Measurements from ENCODE around the gene SLC7A9.
"Not testable (repeated sequence)": the region's sequence is repeated elsewhere in the genome, so short reads cannot be mapped to it uniquely, and the experiment has no call there.

Gene SLC7A9

GRCh38 chr19:32886241-32886640 is 16.7 kb upstream of the SLC7A9 start:
- Histone ChIP-seq H3K27ac (ENCODE audit: low read depth, low read length) (no peak overlapping the region), H3K4me1 (ENCODE audit: control insufficient read depth in 5 of 5, insufficient read depth in 5 of 5, low read length in 5 of 5) (no peaks in the 10 kb centered on the region), H3K36me3 (ENCODE audit: control insufficient read depth in 5 of 5, insufficient read depth in 5 of 5, low read length in 5 of 5) (peaks cover 4 to 34% (median 26%) of the 10 kb centered on the region in 5 donors), H3K9ac (ENCODE audit: low read length in 5 of 5) (no peak overlapping the region), H3K4me3 (ENCODE audit: low read depth in 1 of 5, low read length in 5 of 5) (no peak overlapping the region), H3K27me3 (ENCODE audit: control insufficient read depth in 5 of 5, insufficient read depth in 4 of 5, low read length in 5 of 5) (no peaks in the 10 kb centered on the region), H3K9me3 (ENCODE audit: control insufficient read depth in 5 of 5, low read length in 5 of 5) (peaks cover 0 to 7% (median 4%) of the 10 kb centered on the region in 5 donors)

GRCh38 chr19:32885255-32885654 is 15.7 kb upstream of the SLC7A9 start:
- not testable (repeated sequence) for H3K9me3 ChIP-seq (ENCODE audit: control insufficient read depth in 5 of 5, low read length in 5 of 5); H3K27ac ChIP-seq (ENCODE audit: low read depth, low read length); H3K9ac ChIP-seq (ENCODE audit: low read length in 5 of 5); H3K4me3 ChIP-seq (ENCODE audit: low read depth in 1 of 5, low read length in 5 of 5); H3K4me1 ChIP-seq (ENCODE audit: control insufficient read depth in 5 of 5, insufficient read depth in 5 of 5, low read length in 5 of 5); H3K27me3 ChIP-seq (ENCODE audit: control insufficient read depth in 5 of 5, insufficient read depth in 4 of 5, low read length in 5 of 5)
- peaks cover 4 to 24% (median 22%) of the 10 kb centered on the region in 5 donors for H3K36me3 ChIP-seq (ENCODE audit: control insufficient read depth in 5 of 5, insufficient read depth in 5 of 5, low read length in 5 of 5)

GRCh38 chr19:32881766-32882165 is 12.2 kb upstream of the SLC7A9 start:
- Histone ChIP-seq H3K4me1 (ENCODE audit: control insufficient read depth in 5 of 5, insufficient read depth in 5 of 5, low read length in 5 of 5) (no peaks in the 10 kb centered on the region), H3K36me3 (ENCODE audit: control insufficient read depth in 5 of 5, insufficient read depth in 5 of 5, low read length in 5 of 5) (peaks cover 0 to 35% (median 30%) of the 10 kb centered on the region in 5 donors), H3K27ac (ENCODE audit: low read depth, low read length) (no peak overlapping the region), H3K27me3 (ENCODE audit: control insufficient read depth in 5 of 5, insufficient read depth in 4 of 5, low read length in 5 of 5) (no peaks in the 10 kb centered on the region), H3K9ac (ENCODE audit: low read length in 5 of 5) (no peak overlapping the region), H3K4me3 (ENCODE audit: low read depth in 1 of 5, low read length in 5 of 5) (no peak overlapping the region), H3K9me3 (ENCODE audit: control insufficient read depth in 5 of 5, low read length in 5 of 5) (no peaks in the 10 kb centered on the region)

- Histone ChIP-seq H3K4me3 (ENCODE audit: low read depth in 1 of 5, low read length in 5 of 5) (no peak overlapping the region), H3K9ac (ENCODE audit: low read length in 5 of 5) (no peak overlapping the region), H3K27ac (ENCODE audit: low read depth, low read length) (no peak overlapping the region), H3K27me3 (ENCODE audit: control insufficient read depth in 5 of 5, insufficient read depth in 4 of 5, low read length in 5 of 5) (no peaks in the 10 kb centered on the region), H3K9me3 (ENCODE audit: control insufficient read depth in 5 of 5, low read length in 5 of 5) (no peaks in the 10 kb centered on the region), H3K4me1 (ENCODE audit: control insufficient read depth in 5 of 5, insufficient read depth in 5 of 5, low read length in 5 of 5) (no peaks in the 10 kb centered on the region), H3K36me3 (ENCODE audit: control insufficient read depth in 5 of 5, insufficient read depth in 5 of 5, low read length in 5 of 5) (peaks cover 0 to 36% (median 26%) of the 10 kb centered on the region in 5 donors)
Measured at GRCh38 chr19:32880622-32881021, 11.1 kb upstream of the SLC7A9 start.

- Histone ChIP-seq H3K4me3 (ENCODE audit: low read depth in 1 of 5, low read length in 5 of 5) (no peak overlapping the region), H3K9me3 (ENCODE audit: control insufficient read depth in 5 of 5, low read length in 5 of 5) (no peaks in the 10 kb centered on the region), H3K27ac (ENCODE audit: low read depth, low read length) (no peak overlapping the region), H3K4me1 (ENCODE audit: control insufficient read depth in 5 of 5, insufficient read depth in 5 of 5, low read length in 5 of 5) (no peaks in the 10 kb centered on the region), H3K36me3 (ENCODE audit: control insufficient read depth in 5 of 5, insufficient read depth in 5 of 5, low read length in 5 of 5) (peaks cover 0 to 36% (median 26%) of the 10 kb centered on the region in 5 donors), H3K27me3 (ENCODE audit: control insufficient read depth in 5 of 5, insufficient read depth in 4 of 5, low read length in 5 of 5) (no peaks in the 10 kb centered on the region), H3K9ac (ENCODE audit: low read length in 5 of 5) (no peak overlapping the region)
Measured at GRCh38 chr19:32879741-32880140, 10.2 kb upstream of the SLC7A9 start.

- H3K27me3 ChIP-seq (ENCODE audit: control insufficient read depth in 5 of 5, insufficient read depth in 4 of 5, low read length in 5 of 5) = no peaks in the 10 kb centered on the region
- no peaks in the 10 kb centered on the region for H3K4me1 ChIP-seq (ENCODE audit: control insufficient read depth in 5 of 5, insufficient read depth in 5 of 5, low read length in 5 of 5)
- no peak overlapping the region for H3K4me3 ChIP-seq (ENCODE audit: low read depth in 1 of 5, low read length in 5 of 5)
- H3K9me3 ChIP-seq (ENCODE audit: control insufficient read depth in 5 of 5, low read length in 5 of 5) = no peaks in the 10 kb centered on the region
- no peak overlapping the region for H3K9ac ChIP-seq (ENCODE audit: low read length in 5 of 5)
- H3K27ac ChIP-seq (ENCODE audit: low read depth, low read length) = no peak overlapping the region
- peaks cover 0 to 36% (median 26%) of the 10 kb centered on the region in 5 donors for H3K36me3 ChIP-seq (ENCODE audit: control insufficient read depth in 5 of 5, insufficient read depth in 5 of 5, low read length in 5 of 5)
Measured at GRCh38 chr19:32878988-32879387, 9.4 kb upstream of the SLC7A9 start.

GRCh38 chr19:32877977-32878745 is 8.6 kb upstream of the SLC7A9 start:
- H3K27ac ChIP-seq (ENCODE audit: low read depth, low read length) = no peak overlapping the region
- peaks cover 0 to 34% (median 26%) of the 10 kb centered on the region in 5 donors for H3K36me3 ChIP-seq (ENCODE audit: control insufficient read depth in 5 of 5, insufficient read depth in 5 of 5, low read length in 5 of 5)
- H3K4me3 ChIP-seq (ENCODE audit: low read depth in 1 of 5, low read length in 5 of 5) = no peak overlapping the region
- no peaks in the 10 kb centered on the region for H3K4me1 ChIP-seq (ENCODE audit: control insufficient read depth in 5 of 5, insufficient read depth in 5 of 5, low read length in 5 of 5)
- no peak overlapping the region for H3K9ac ChIP-seq (ENCODE audit: low read length in 5 of 5)
- H3K9me3 ChIP-seq (ENCODE audit: control insufficient read depth in 5 of 5, low read length in 5 of 5) = no peaks in the 10 kb centered on the region
- no peaks in the 10 kb centered on the region for H3K27me3 ChIP-seq (ENCODE audit: control insufficient read depth in 5 of 5, insufficient read depth in 4 of 5, low read length in 5 of 5)

- Histone ChIP-seq H3K9ac (ENCODE audit: low read length in 5 of 5) (no peak overlapping the region), H3K36me3 (ENCODE audit: control insufficient read depth in 5 of 5, insufficient read depth in 5 of 5, low read length in 5 of 5) (peaks cover 0 to 34% (median 26%) of the 10 kb centered on the region in 5 donors), H3K27me3 (ENCODE audit: control insufficient read depth in 5 of 5, insufficient read depth in 4 of 5, low read length in 5 of 5) (no peaks in the 10 kb centered on the region), H3K4me1 (ENCODE audit: control insufficient read depth in 5 of 5, insufficient read depth in 5 of 5, low read length in 5 of 5) (no peaks in the 10 kb centered on the region), H3K4me3 (ENCODE audit: low read depth in 1 of 5, low read length in 5 of 5) (no peak overlapping the region), H3K27ac (ENCODE audit: low read depth, low read length) (no peak overlapping the region), H3K9me3 (ENCODE audit: control insufficient read depth in 5 of 5, low read length in 5 of 5) (no peaks in the 10 kb centered on the region)
Measured at GRCh38 chr19:32877323-32877912, 7.9 kb upstream of the SLC7A9 start.

- no peaks in the 10 kb centered on the region for H3K4me1 ChIP-seq (ENCODE audit: control insufficient read depth in 5 of 5, insufficient read depth in 5 of 5, low read length in 5 of 5)
- H3K4me3 ChIP-seq (ENCODE audit: low read depth in 1 of 5, low read length in 5 of 5) = no peak overlapping the region
- H3K36me3 ChIP-seq (ENCODE audit: control insufficient read depth in 5 of 5, insufficient read depth in 5 of 5, low read length in 5 of 5) = peaks cover 0 to 33% (median 25%) of the 10 kb centered on the region in 5 donors
- no peak overlapping the region for H3K9ac ChIP-seq (ENCODE audit: low read length in 5 of 5)
- no peaks in the 10 kb centered on the region for H3K27me3 ChIP-seq (ENCODE audit: control insufficient read depth in 5 of 5, insufficient read depth in 4 of 5, low read length in 5 of 5)
- H3K27ac ChIP-seq (ENCODE audit: low read depth, low read length) = no peak overlapping the region
- H3K9me3 ChIP-seq (ENCODE audit: control insufficient read depth in 5 of 5, low read length in 5 of 5) = no peaks in the 10 kb centered on the region
Measured at GRCh38 chr19:32876919-32877285, 7.3 kb upstream of the SLC7A9 start.

GRCh38 chr19:32876236-32876918 is 6.8 kb upstream of the SLC7A9 start:
- Histone ChIP-seq H3K27me3 (ENCODE audit: control insufficient read depth in 5 of 5, insufficient read depth in 4 of 5, low read length in 5 of 5) (no peaks in the 10 kb centered on the region), H3K4me3 (ENCODE audit: low read depth in 1 of 5, low read length in 5 of 5) (no peak overlapping the region), H3K36me3 (ENCODE audit: control insufficient read depth in 5 of 5, insufficient read depth in 5 of 5, low read length in 5 of 5) (peaks cover 0 to 28% (median 22%) of the 10 kb centered on the region in 5 donors), H3K9ac (ENCODE audit: low read length in 5 of 5) (no peak overlapping the region), H3K4me1 (ENCODE audit: control insufficient read depth in 5 of 5, insufficient read depth in 5 of 5, low read length in 5 of 5) (no peaks in the 10 kb centered on the region), H3K9me3 (ENCODE audit: control insufficient read depth in 5 of 5, low read length in 5 of 5) (no peaks in the 10 kb centered on the region), H3K27ac (ENCODE audit: low read depth, low read length) (no peak overlapping the region)

All from subcutaneous abdominal adipose tissue (tissue), 5 donors.